Esophagus muscularis mucosa (tissue), 3 donors: Measurements from ENCODE around the gene RAB20.

Experiments
- POLR2AphosphoS5 ChIP-seq, 2 donors: sonication (generic); formaldehyde crosslinking; IDR thresholded peaks; one replicate each; pipeline ENCODE4 v1.6.1; 2017; ENCODE audit warnings: antibody characterized with exemption in 2 of 2
- TF ChIP-seq, protein P1 (sequence below), 3 experiments: fragments of 200-600 bp in 2 of 3; fragments of 450-650 bp in 1 of 3; sonication (generic) in 2 of 3; IDR thresholded peaks; one replicate each; pipeline ENCODE4 v1.5.1; 2017 to 2019; ENCODE audit warnings: antibody characterized with exemption in 3 of 3, mild to moderate bottlenecking in 2 of 3, moderate library complexity in 1 of 3

GRCh38 chr13:110554227-110554836 lies 7.2 kb downstream of the RAB20 start:
- TF ChIP-seq, protein P1, sequence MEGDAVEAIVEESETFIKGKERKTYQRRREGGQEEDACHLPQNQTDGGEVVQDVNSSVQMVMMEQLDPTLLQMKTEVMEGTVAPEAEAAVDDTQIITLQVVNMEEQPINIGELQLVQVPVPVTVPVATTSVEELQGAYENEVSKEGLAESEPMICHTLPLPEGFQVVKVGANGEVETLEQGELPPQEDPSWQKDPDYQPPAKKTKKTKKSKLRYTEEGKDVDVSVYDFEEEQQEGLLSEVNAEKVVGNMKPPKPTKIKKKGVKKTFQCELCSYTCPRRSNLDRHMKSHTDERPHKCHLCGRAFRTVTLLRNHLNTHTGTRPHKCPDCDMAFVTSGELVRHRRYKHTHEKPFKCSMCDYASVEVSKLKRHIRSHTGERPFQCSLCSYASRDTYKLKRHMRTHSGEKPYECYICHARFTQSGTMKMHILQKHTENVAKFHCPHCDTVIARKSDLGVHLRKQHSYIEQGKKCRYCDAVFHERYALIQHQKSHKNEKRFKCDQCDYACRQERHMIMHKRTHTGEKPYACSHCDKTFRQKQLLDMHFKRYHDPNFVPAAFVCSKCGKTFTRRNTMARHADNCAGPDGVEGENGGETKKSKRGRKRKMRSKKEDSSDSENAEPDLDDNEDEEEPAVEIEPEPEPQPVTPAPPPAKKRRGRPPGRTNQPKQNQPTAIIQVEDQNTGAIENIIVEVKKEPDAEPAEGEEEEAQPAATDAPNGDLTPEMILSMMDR (IDR thresholded peaks at IDR 0.05): no peak
- TF ChIP-seq POLR2AphosphoS5 (IDR thresholded peaks at IDR 0.05): no peak
